GM12801 (cell line): Measurements from ENCODE around the gene RNF7.

Experiments used
- CTCF ChIP-seq: IDR thresholded peaks from one replicate; pipeline ENCODE4 v1.5.1; 2011; ENCODE audit warnings: control low read depth; ENCODE audit not compliant: insufficient read length; ENCODE audit errors: extremely low read depth

Gene RNF7

GRCh38 chr3:141710121-141710520 is 28.0 kb upstream of the RNF7 start:
- TF ChIP-seq CTCF = no peak

GRCh38 chr3:141710888-141711616 is 27.0 kb upstream of the RNF7 start:
- no peak for TF ChIP-seq CTCF

- TF ChIP-seq CTCF = no peak
These were observed 23.4 kb upstream of the RNF7 start for GRCh38 chr3:141714671-141715070.

GRCh38 chr3:141722081-141722480 is 16.0 kb upstream of the RNF7 start:
- TF ChIP-seq CTCF = no peak

GRCh38 chr3:141722648-141723047 is 15.4 kb upstream of the RNF7 start:
- TF ChIP-seq CTCF = no peak

- no peak for TF ChIP-seq CTCF
These were observed 14.8 kb upstream of the RNF7 start for GRCh38 chr3:141723255-141723654.

GRCh38 chr3:141724186-141724585 is 13.9 kb upstream of the RNF7 start:
- no peak for TF ChIP-seq CTCF
